HCT116 (cell line): ENCODE data around the gene ZNF14. TPM values are rescaled to one million over a fixed set of nuclear protein-coding genes. Genes with fewer than 3 reads are reported as not detected.

Experiments used
- ATAC-seq: fragments of 200-7000 bp; cut with Tn5 transposase; 2 replicates; pipeline ENCODE4 v1.9.1; 2020; ENCODE audit warnings: mild to moderate bottlenecking, moderate library complexity
- BruUV-seq: library from RNA; stranded (reverse); fragments of 400-500 nt; replicated peaks from 2 replicates; lab custom pipeline; 2021; lab: Mats Ljungman, UMichigan
- CTCF ChIA-PET: fragments of 300-600 bp; sonication (Branson Sonifier 250); formaldehyde crosslinking; loops from one replicate; lab custom pipeline; 2021; ENCODE audit warnings: antibody characterized with exemption; lab: Charles Lee
- POLR2A ChIA-PET: fragments of 300-600, 350-600 bp; sonication (Branson Sonifier 250); formaldehyde crosslinking; loops from one replicate; lab custom pipeline; 2021; ENCODE audit warnings: antibody characterized with exemption; lab: Charles Lee
- RAD21 ChIA-PET, 2 experiments: fragments of 300-600 bp; sonication (Branson Sonifier 250); formaldehyde crosslinking; loops; one replicate each; lab custom pipeline; 2023; ENCODE audit warnings: low total read pairs in 2 of 2; ENCODE audit not compliant: uncharacterized antibody in 2 of 2, unreplicated experiment in 2 of 2, low non-redundant PET in 1 of 2; lab: Charles Lee
- DNase-seq: peaks from one replicate; pipeline ENCODE4 v3.0.0-alpha.2; 2010; ENCODE audit warnings: low read depth, low spot score
- H2AFZ ChIP-seq: fragments of 200-600 bp; shearing (Covaris generic), sonication (generic); 2 replicates; pipeline ENCODE4 v1.6.1; 2017; ENCODE audit warnings: low read depth, mixed run types, mixed read lengths, antibody characterized with exemption, low read length; ENCODE audit not compliant: poor library complexity, severe bottlenecking
- H3K27ac ChIP-seq: 2 replicates; pipeline ENCODE4 v1.5.1; 2012; ENCODE audit warnings: low read depth, low read length
- H3K27me3 ChIP-seq: fragments of 200-600 bp; sonication (generic); 2 replicates; pipeline ENCODE4 v1.6.1; 2016; ENCODE audit warnings: mixed run types, low read length, mixed read lengths; ENCODE audit not compliant: insufficient read depth
- H3K36me3 ChIP-seq, 2 experiments: fragments of 200-500 bp in 1 of 2; fragments of 200-600 bp in 1 of 2; sonication (Bioruptor generic) in 1 of 2; sonication (generic) in 1 of 2; 2 replicates each; pipeline versions ENCODE4 v1.5.1 to v1.6.1; 2014 to 2016; ENCODE audit warnings: low read length in 2 of 2, inconsistent platforms in 1 of 2, mixed read lengths in 1 of 2, mixed run types in 1 of 2; ENCODE audit not compliant: insufficient read depth in 2 of 2, control insufficient read depth in 1 of 2
- H3K4me1 ChIP-seq, 2 experiments: fragments of 200-600 bp in 1 of 2; sonication (generic) in 1 of 2; 2 replicates each; pipeline versions ENCODE4 v1.5.1 to v1.6.1; 2012 to 2017; ENCODE audit warnings: low read length in 2 of 2, inconsistent platforms in 1 of 2, mild to moderate bottlenecking in 1 of 2, mixed read lengths in 1 of 2, mixed run types in 1 of 2, moderate library complexity in 1 of 2; ENCODE audit not compliant: insufficient read depth in 2 of 2, control insufficient read depth in 1 of 2
- H3K4me2 ChIP-seq: fragments of 200-600 bp; sonication (generic); 2 replicates; pipeline ENCODE4 v1.6.1; 2017; ENCODE audit warnings: mixed run types, low read length, mixed read lengths
- H3K4me3 ChIP-seq, 2 experiments: fragments of 200-600 bp in 1 of 2; sonication (generic) in 1 of 2; replicated peaks in 1 of 2; 2 replicates each; pipeline ENCODE4 v1.5.1; 2011 to 2016; ENCODE audit warnings: low read length in 2 of 2, control low read depth in 1 of 2, low read depth in 1 of 2, mild to moderate bottlenecking in 1 of 2, mixed read lengths in 1 of 2, mixed run types in 1 of 2
- H3K79me2 ChIP-seq: fragments of 200-600 bp; sonication (generic); 2 replicates; pipeline ENCODE4 v1.6.1; 2017; ENCODE audit warnings: mild to moderate bottlenecking, mixed run types, low read length, moderate library complexity, mixed read lengths; ENCODE audit not compliant: insufficient read depth
- H3K9ac ChIP-seq: fragments of 200-600 bp; sonication (generic); 2 replicates; pipeline ENCODE4 v1.6.1; 2016; ENCODE audit warnings: low read length, mixed read lengths
- H3K9me2 ChIP-seq: fragments of 200-600 bp; sonication (generic), shearing (Covaris generic); 2 replicates; pipeline ENCODE4 v1.6.1; 2017; ENCODE audit warnings: mixed run types, mild to moderate bottlenecking, moderate library complexity; ENCODE audit not compliant: insufficient read depth
- H3K9me3 ChIP-seq, 2 experiments: fragments of 200-500 bp in 1 of 2; fragments of 200-600 bp in 1 of 2; sonication (Bioruptor generic) in 1 of 2; sonication (generic) in 1 of 2; 2 replicates each; pipeline ENCODE4 v1.6.1; 2014 to 2017; ENCODE audit warnings: low read length in 2 of 2, mixed read lengths in 2 of 2, inconsistent platforms in 1 of 2, low read depth in 1 of 2, mild to moderate bottlenecking in 1 of 2, mixed run types in 1 of 2, moderate library complexity in 1 of 2; ENCODE audit not compliant: control insufficient read depth in 1 of 2, insufficient read depth in 1 of 2
- H4K20me1 ChIP-seq: fragments of 200-600 bp; sonication (generic), shearing (Covaris generic); 2 replicates; pipeline ENCODE4 v1.6.1; 2017; ENCODE audit warnings: mixed run types, mild to moderate bottlenecking, moderate library complexity; ENCODE audit not compliant: insufficient read depth
- CEBPB ChIP-seq: IDR thresholded peaks from 2 replicates; pipeline ENCODE4 v1.6.1; 2012; ENCODE audit warnings: low read depth
- ELF1 ChIP-seq: IDR thresholded peaks from 2 replicates; pipeline ENCODE4 v1.6.1; 2012; ENCODE audit warnings: low read depth, borderline replicate concordance
- EZH2 ChIP-seq: fragments of 200-600 bp; sonication (generic); IDR thresholded peaks from 2 replicates; pipeline ENCODE4 v1.6.1; 2017; ENCODE audit warnings: antibody characterized with exemption, mixed run types
- EZH2phosphoT487 ChIP-seq: fragments of 200-600 bp; IDR thresholded peaks from 2 replicates; pipeline ENCODE4 v1.6.1; 2018; ENCODE audit warnings: antibody characterized with exemption, borderline replicate concordance
- FOSL1 ChIP-seq: IDR thresholded peaks from 2 replicates; pipeline ENCODE4 v1.6.1; 2012; ENCODE audit warnings: low read depth
- POLR2A ChIP-seq: IDR thresholded peaks from 2 replicates; pipeline ENCODE4 v1.7.0; 2011; ENCODE audit warnings: borderline replicate concordance; ENCODE audit not compliant: insufficient read depth, insufficient read length; ENCODE audit errors: extremely low read depth
- POLR2AphosphoS5 ChIP-seq: IDR thresholded peaks from 2 replicates; pipeline ENCODE4 v1.6.1; 2011; ENCODE audit warnings: mild to moderate bottlenecking, low read depth, low read length, moderate library complexity
- RAD21 ChIP-seq: IDR thresholded peaks from 2 replicates; pipeline ENCODE4 v1.6.1; 2012; ENCODE audit warnings: low read depth, mild to moderate bottlenecking
- SRF ChIP-seq: IDR thresholded peaks from 2 replicates; pipeline ENCODE4 v1.6.1; 2012; ENCODE audit warnings: low read depth
- TCF7L2 ChIP-seq: IDR thresholded peaks from 2 replicates; pipeline ENCODE4 v1.7.0; 2011; ENCODE audit warnings: borderline replicate concordance, inconsistent platforms; ENCODE audit not compliant: insufficient read depth, insufficient read length; ENCODE audit errors: extremely low read depth
- ZFX ChIP-seq: fragments of 450-650 bp; IDR thresholded peaks from 2 replicates; pipeline ENCODE4 v1.6.1; 2017
- ZNF274 ChIP-seq: fragments of 200-500 bp; sonication (Bioruptor generic); IDR thresholded peaks from 2 replicates; pipeline ENCODE4 v1.6.1; 2014; ENCODE audit warnings: mild to moderate bottlenecking, low read depth, low read length, inconsistent platforms
- intact Hi-C: fragments of 100-400 bp; cut with micrococcal nuclease; formaldehyde crosslinking; loops from 2 replicates; pipeline ENCODE4 v1.10.0; 2022
- total RNA-seq: library from RNA; stranded (reverse); gene quantifications from one replicate; pipeline ENCODE4 v1.2.1, GENCODE V29; 2021; ENCODE audit not compliant: unreplicated experiment
- TF ChIP-seq, protein P1 (sequence below), 3 experiments: fragments of 200-600 bp in 1 of 3; sonication (generic) in 1 of 3; IDR thresholded peaks in 2 of 3; conservative IDR thresholded peaks in 1 of 3; 2 replicates each; pipeline ENCODE4 v1.5.1; 2012 to 2017; ENCODE audit warnings: low read depth in 2 of 3, low read length in 2 of 3, antibody characterized with exemption in 1 of 3, borderline replicate concordance in 1 of 3, control low read depth in 1 of 3, mild to moderate bottlenecking in 1 of 3, mixed read lengths in 1 of 3, mixed run types in 1 of 3, moderate library complexity in 1 of 3; ENCODE audit not compliant: insufficient read depth in 1 of 3
- TF ChIP-seq, protein P2 (sequence below): IDR thresholded peaks from 2 replicates; pipeline ENCODE4 v1.6.1; 2012
- TF ChIP-seq, protein P3 (sequence below): IDR thresholded peaks from 2 replicates; pipeline ENCODE4 v1.6.1; 2012
- TF ChIP-seq, protein P4 (sequence below): IDR thresholded peaks from 2 replicates; pipeline ENCODE4 v1.6.1; 2012; ENCODE audit warnings: low read depth
- TF ChIP-seq, protein P5 (sequence below): IDR thresholded peaks from 2 replicates; pipeline ENCODE4 v1.6.1; 2011; ENCODE audit warnings: mild to moderate bottlenecking, low read length, moderate library complexity; ENCODE audit not compliant: insufficient replicate concordance; ENCODE audit errors: extremely low read depth

Gene ZNF14
- total RNA-seq, 1 experiment from 2014 or later, result 4.8 TPM

DNA sequence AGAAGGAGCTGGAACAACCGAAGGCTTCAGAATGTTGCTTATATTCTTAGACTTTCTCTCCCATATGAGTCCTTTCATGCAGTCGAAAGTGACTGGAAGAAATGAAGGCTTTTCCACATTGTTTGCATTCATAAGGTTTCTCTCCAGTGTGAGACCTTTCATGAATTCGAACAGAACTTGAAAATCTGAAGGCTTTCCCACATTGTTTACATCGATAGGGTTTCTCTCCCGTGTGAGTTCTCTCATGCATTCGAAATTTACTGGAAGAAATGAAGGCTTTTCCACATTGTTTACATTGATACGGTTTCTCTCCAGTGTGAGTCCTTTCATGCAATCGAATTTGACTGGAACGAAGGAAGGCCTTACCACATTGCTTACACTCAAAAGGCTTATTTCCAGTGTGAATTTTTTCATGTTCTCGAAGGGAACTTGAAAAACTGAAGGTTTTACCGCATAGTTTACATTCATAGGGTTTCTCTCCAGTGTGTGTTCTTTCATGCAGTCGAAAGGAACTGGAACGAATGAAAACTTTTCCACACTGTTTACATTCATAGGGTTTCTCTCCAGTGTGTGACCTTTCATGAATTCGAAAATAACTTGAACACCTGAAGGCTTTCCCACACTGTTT is 21.5 kb downstream of the ZNF14 start:
- H3K4me2 ChIP-seq, result no peak overlapping the region
- TF ChIP-seq ZFX (no peak), CEBPB (no peak), ELF1 (no peak), ZNF274 (no peak), SRF (no peak), FOSL1 (no peak), EZH2 (no peak), TCF7L2 (no peak), EZH2phosphoT487 (no peak), POLR2AphosphoS5 (no peak), POLR2A (no peak), RAD21 (no peak)
- TF ChIP-seq, protein P1, sequence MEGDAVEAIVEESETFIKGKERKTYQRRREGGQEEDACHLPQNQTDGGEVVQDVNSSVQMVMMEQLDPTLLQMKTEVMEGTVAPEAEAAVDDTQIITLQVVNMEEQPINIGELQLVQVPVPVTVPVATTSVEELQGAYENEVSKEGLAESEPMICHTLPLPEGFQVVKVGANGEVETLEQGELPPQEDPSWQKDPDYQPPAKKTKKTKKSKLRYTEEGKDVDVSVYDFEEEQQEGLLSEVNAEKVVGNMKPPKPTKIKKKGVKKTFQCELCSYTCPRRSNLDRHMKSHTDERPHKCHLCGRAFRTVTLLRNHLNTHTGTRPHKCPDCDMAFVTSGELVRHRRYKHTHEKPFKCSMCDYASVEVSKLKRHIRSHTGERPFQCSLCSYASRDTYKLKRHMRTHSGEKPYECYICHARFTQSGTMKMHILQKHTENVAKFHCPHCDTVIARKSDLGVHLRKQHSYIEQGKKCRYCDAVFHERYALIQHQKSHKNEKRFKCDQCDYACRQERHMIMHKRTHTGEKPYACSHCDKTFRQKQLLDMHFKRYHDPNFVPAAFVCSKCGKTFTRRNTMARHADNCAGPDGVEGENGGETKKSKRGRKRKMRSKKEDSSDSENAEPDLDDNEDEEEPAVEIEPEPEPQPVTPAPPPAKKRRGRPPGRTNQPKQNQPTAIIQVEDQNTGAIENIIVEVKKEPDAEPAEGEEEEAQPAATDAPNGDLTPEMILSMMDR (IDR thresholded peaks at IDR 0.05 in 2 of 3, conservative IDR thresholded peaks at IDR 0.05 in 1 of 3; ENCODE audit: borderline replicate concordance in 1 of 3, insufficient read depth in 1 of 3, low read depth in 2 of 3, low read length in 2 of 3), result no peak
- TF ChIP-seq, protein P2, sequence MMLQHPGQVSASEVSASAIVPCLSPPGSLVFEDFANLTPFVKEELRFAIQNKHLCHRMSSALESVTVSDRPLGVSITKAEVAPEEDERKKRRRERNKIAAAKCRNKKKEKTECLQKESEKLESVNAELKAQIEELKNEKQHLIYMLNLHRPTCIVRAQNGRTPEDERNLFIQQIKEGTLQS, result no peak
- TF ChIP-seq, protein P3, sequence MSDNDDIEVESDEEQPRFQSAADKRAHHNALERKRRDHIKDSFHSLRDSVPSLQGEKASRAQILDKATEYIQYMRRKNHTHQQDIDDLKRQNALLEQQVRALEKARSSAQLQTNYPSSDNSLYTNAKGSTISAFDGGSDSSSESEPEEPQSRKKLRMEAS, result no peak
- TF ChIP-seq, protein P4, sequence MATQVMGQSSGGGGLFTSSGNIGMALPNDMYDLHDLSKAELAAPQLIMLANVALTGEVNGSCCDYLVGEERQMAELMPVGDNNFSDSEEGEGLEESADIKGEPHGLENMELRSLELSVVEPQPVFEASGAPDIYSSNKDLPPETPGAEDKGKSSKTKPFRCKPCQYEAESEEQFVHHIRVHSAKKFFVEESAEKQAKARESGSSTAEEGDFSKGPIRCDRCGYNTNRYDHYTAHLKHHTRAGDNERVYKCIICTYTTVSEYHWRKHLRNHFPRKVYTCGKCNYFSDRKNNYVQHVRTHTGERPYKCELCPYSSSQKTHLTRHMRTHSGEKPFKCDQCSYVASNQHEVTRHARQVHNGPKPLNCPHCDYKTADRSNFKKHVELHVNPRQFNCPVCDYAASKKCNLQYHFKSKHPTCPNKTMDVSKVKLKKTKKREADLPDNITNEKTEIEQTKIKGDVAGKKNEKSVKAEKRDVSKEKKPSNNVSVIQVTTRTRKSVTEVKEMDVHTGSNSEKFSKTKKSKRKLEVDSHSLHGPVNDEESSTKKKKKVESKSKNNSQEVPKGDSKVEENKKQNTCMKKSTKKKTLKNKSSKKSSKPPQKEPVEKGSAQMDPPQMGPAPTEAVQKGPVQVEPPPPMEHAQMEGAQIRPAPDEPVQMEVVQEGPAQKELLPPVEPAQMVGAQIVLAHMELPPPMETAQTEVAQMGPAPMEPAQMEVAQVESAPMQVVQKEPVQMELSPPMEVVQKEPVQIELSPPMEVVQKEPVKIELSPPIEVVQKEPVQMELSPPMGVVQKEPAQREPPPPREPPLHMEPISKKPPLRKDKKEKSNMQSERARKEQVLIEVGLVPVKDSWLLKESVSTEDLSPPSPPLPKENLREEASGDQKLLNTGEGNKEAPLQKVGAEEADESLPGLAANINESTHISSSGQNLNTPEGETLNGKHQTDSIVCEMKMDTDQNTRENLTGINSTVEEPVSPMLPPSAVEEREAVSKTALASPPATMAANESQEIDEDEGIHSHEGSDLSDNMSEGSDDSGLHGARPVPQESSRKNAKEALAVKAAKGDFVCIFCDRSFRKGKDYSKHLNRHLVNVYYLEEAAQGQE, result no peak
- TF ChIP-seq, protein P5, sequence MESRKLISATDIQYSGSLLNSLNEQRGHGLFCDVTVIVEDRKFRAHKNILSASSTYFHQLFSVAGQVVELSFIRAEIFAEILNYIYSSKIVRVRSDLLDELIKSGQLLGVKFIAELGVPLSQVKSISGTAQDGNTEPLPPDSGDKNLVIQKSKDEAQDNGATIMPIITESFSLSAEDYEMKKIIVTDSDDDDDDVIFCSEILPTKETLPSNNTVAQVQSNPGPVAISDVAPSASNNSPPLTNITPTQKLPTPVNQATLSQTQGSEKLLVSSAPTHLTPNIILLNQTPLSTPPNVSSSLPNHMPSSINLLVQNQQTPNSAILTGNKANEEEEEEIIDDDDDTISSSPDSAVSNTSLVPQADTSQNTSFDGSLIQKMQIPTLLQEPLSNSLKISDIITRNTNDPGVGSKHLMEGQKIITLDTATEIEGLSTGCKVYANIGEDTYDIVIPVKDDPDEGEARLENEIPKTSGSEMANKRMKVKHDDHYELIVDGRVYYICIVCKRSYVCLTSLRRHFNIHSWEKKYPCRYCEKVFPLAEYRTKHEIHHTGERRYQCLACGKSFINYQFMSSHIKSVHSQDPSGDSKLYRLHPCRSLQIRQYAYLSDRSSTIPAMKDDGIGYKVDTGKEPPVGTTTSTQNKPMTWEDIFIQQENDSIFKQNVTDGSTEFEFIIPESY, result no peak
- H3K9ac ChIP-seq, result no peak overlapping the region
- ATAC-seq, result no peak
- H3K79me2 ChIP-seq, result peaks cover 10% of the 10 kb centered on the region; the same call in 1 of the 2 replicates
- H3K9me2 ChIP-seq, result no peaks in the 10 kb centered on the region
- H3K4me1 ChIP-seq, result no peaks in the 10 kb centered on the region
- H3K27me3 ChIP-seq, result no peaks in the 10 kb centered on the region
- peaks cover 17 to 25% of the 10 kb centered on the region in 2 experiments for H3K36me3 ChIP-seq
- H3K27ac ChIP-seq, result no peak overlapping the region
- H2AFZ ChIP-seq, result no peak overlapping the region
- RAD21 ChIA-PET, result no interaction called here
- no peaks in the 10 kb centered on the region for H4K20me1 ChIP-seq
- POLR2A ChIA-PET, result no interaction called here
- CTCF ChIA-PET, result no interaction called here
- no TSS peak for BruUV-seq
- intact Hi-C loops, result no loop called here
- peaks cover 60 to 76% of the 10 kb centered on the region in 2 experiments; a peak in 3 of 4 replicates for H3K9me3 ChIP-seq
- H3K4me3 ChIP-seq, result no peak overlapping the region
- DNase-seq, result no peak
